KMS-11 (cell line): ENCODE results near the gene OR8K1.

ENCODE experiments used
- H2AFZ ChIP-seq: fragments of 200-600 bp; sonication (generic); 2 replicates; pipeline ENCODE4 v1.6.1; 2016; ENCODE audit warnings: antibody characterized with exemption, mixed run types, low read depth
- H3K27ac ChIP-seq: fragments of 200-600 bp; sonication (generic); 2 replicates; pipeline ENCODE4 v1.6.1; 2016; ENCODE audit warnings: mild to moderate bottlenecking, mixed run types
- H3K27me3 ChIP-seq: fragments of 200-600 bp; sonication (generic); 2 replicates; pipeline ENCODE4 v1.6.1; 2017; ENCODE audit warnings: mild to moderate bottlenecking, low read depth, mixed run types, moderate library complexity; ENCODE audit not compliant: insufficient read depth
- H3K36me3 ChIP-seq: fragments of 200-600 bp; sonication (generic); 2 replicates; pipeline ENCODE4 v1.6.1; 2017; ENCODE audit warnings: mild to moderate bottlenecking, mixed run types; ENCODE audit not compliant: insufficient read depth
- H3K4me1 ChIP-seq: fragments of 200-600 bp; sonication (generic); 2 replicates; pipeline ENCODE4 v1.6.1; 2016; ENCODE audit warnings: mild to moderate bottlenecking, low read depth, mixed run types; ENCODE audit not compliant: poor library complexity, severe bottlenecking
- H3K4me2 ChIP-seq: fragments of 200-600 bp; sonication (generic); 2 replicates; pipeline ENCODE4 v1.7.0; 2016; ENCODE audit warnings: mild to moderate bottlenecking, mixed run types
- H3K4me3 ChIP-seq: fragments of 200-600 bp; sonication (generic); IDR thresholded peaks from 2 replicates; pipeline ENCODE4 v1.6.1; 2017; ENCODE audit warnings: low read depth, low read length, mixed read lengths; ENCODE audit not compliant: insufficient read depth
- H3K79me2 ChIP-seq: fragments of 200-600 bp; sonication (generic); 2 replicates; pipeline ENCODE4 v1.6.1; 2016; ENCODE audit warnings: low read depth, mixed run types; ENCODE audit not compliant: insufficient read depth
- H3K9ac ChIP-seq: fragments of 200-600 bp; sonication (generic); 2 replicates; pipeline ENCODE4 v1.6.1; 2016; ENCODE audit warnings: mild to moderate bottlenecking, mixed run types
- H4K20me1 ChIP-seq: fragments of 200-600 bp; sonication (generic); 2 replicates; pipeline ENCODE4 v1.6.1; 2016; ENCODE audit warnings: mild to moderate bottlenecking, mixed run types; ENCODE audit not compliant: insufficient read depth
- TF ChIP-seq, protein P1 (sequence below): fragments of 200-600 bp; sonication (generic); conservative IDR thresholded peaks from 2 replicates; pipeline ENCODE4 v1.6.1; 2017; ENCODE audit warnings: low read depth, mild to moderate bottlenecking, antibody characterized with exemption, low read length, moderate library complexity, mixed read lengths

Gene OR8K1

DNA sequence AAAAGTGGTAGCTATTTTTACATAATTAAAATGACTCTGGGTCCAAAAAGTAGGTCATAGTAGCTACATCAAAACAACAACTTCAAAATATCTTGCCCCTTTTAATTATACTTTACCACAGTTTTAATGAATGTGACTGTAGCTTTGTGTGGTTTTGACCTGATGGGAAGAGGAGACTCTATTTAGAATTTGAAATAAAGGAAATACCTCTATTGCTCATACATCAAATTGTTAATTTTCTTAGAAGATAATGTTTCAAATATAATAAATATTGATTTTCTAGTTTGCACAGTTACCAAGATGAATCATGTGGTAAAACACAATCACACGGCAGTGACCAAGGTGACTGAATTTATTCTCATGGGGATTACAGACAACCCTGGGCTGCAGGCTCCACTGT, at the start of gene OR8K1:
Gene OR8K1, plus strand, starts transcription at position 301 of the 400 bp plus-strand sequence. Its CDS starts 0 bp downstream, at position 301.
- Histone ChIP-seq H3K4me3 (no peak within 1 kb of the TSS), H3K9ac (no peak within 1 kb of the TSS), H3K4me2 (no peak within 1 kb of the TSS), H3K36me3 (no peaks in the 10 kb centered on the region), H3K27me3 (no peaks in the 10 kb centered on the region), H4K20me1 (no peaks in the 10 kb centered on the region), H3K79me2 (no peaks in the 10 kb centered on the region), H2AFZ (no peak within 1 kb of the TSS), H3K27ac (no peak within 1 kb of the TSS), H3K4me1 (no peaks in the 10 kb centered on the region)
- TF ChIP-seq, protein P1, sequence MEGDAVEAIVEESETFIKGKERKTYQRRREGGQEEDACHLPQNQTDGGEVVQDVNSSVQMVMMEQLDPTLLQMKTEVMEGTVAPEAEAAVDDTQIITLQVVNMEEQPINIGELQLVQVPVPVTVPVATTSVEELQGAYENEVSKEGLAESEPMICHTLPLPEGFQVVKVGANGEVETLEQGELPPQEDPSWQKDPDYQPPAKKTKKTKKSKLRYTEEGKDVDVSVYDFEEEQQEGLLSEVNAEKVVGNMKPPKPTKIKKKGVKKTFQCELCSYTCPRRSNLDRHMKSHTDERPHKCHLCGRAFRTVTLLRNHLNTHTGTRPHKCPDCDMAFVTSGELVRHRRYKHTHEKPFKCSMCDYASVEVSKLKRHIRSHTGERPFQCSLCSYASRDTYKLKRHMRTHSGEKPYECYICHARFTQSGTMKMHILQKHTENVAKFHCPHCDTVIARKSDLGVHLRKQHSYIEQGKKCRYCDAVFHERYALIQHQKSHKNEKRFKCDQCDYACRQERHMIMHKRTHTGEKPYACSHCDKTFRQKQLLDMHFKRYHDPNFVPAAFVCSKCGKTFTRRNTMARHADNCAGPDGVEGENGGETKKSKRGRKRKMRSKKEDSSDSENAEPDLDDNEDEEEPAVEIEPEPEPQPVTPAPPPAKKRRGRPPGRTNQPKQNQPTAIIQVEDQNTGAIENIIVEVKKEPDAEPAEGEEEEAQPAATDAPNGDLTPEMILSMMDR: no peak

- Histone ChIP-seq H3K4me3 (no peak overlapping the region), H3K79me2 (no peaks in the 10 kb centered on the region), H3K4me1 (no peaks in the 10 kb centered on the region), H3K36me3 (no peaks in the 10 kb centered on the region), H4K20me1 (no peaks in the 10 kb centered on the region), H3K27ac (no peak overlapping the region), H3K9ac (no peak overlapping the region), H3K27me3 (no peaks in the 10 kb centered on the region), H3K4me2 (no peak overlapping the region), H2AFZ (no peak overlapping the region)
- TF ChIP-seq, protein P1: no peak
Observed at GRCh38 chr11:56296898-56297297, 48.9 kb upstream of the OR8K1 start.

DNA sequence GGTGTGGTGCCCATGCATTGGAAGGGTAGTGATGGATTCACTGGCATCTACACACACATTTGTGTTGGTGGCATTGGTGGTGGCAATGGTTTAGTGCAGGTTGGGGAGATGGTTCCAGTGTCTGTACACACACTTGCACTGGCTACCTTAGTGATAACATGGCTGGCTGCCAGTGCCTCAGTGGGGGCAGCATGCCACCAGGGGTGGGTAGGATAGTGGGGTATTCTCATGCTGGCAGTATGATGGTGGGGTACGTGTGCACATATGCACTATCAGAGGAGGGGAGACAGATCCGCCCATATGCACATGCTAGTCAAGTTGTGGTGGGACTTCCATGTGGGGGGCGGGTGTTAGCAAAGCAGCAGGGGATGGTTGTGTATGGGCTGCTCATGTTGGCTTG, 38.0 kb upstream of the OR8K1 start:
- Histone ChIP-seq H3K27ac (no peak overlapping the region), H3K4me1 (no peaks in the 10 kb centered on the region), H3K79me2 (no peaks in the 10 kb centered on the region), H3K36me3 (no peaks in the 10 kb centered on the region), H3K9ac (no peak overlapping the region), H3K27me3 (no peaks in the 10 kb centered on the region), H3K4me3 (no peak overlapping the region), H4K20me1 (no peaks in the 10 kb centered on the region), H2AFZ (no peak overlapping the region), H3K4me2 (no peak overlapping the region)
- TF ChIP-seq, protein P1: no peak

- Histone ChIP-seq H3K4me3 (no peak within 1 kb of the TSS), H3K4me2 (no peak within 1 kb of the TSS), H2AFZ (no peak within 1 kb of the TSS), H3K79me2 (no peaks in the 10 kb centered on the region), H4K20me1 (no peaks in the 10 kb centered on the region), H3K27me3 (no peaks in the 10 kb centered on the region), H3K36me3 (no peaks in the 10 kb centered on the region), H3K27ac (no peak within 1 kb of the TSS), H3K9ac (no peak within 1 kb of the TSS), H3K4me1 (no peaks in the 10 kb centered on the region)
- TF ChIP-seq, protein P1: no peak
Observed at GRCh38 chr11:56314844-56315243, 31.0 kb upstream of the OR8K1 start, which contains the start of gene OR8K3. Gene OR8K3, plus strand, starts transcription at chr11:56315144. Its CDS starts 3,163 bp downstream, at chr11:56318307.
